HepG2 (cell line): ENCODE data around the gene LRRN4CL. TPM values are rescaled to one million over a fixed set of nuclear protein-coding genes. Genes with fewer than 3 reads are reported as not detected.

ENCODE experiments used
- BRF2 ChIP-seq: sonication (generic); formaldehyde crosslinking; IDR thresholded peaks from 2 replicates; pipeline ENCODE4 v1.8.1; 2022; ENCODE audit warnings: mild to moderate bottlenecking, missing genetic modification reagents
- GZF1 ChIP-seq: sonication (generic); formaldehyde crosslinking; IDR thresholded peaks from 2 replicates; pipeline ENCODE4 v1.5.1; 2020; ENCODE audit warnings: mild to moderate bottlenecking, missing genetic modification reagents
- LRRFIP1 ChIP-seq: sonication (generic); formaldehyde crosslinking; conservative IDR thresholded peaks from 2 replicates; pipeline ENCODE4 v1.4.0; 2020; ENCODE audit warnings: missing genetic modification reagents
- MLLT10 ChIP-seq: sonication (generic); formaldehyde crosslinking; IDR thresholded peaks from 2 replicates; pipeline ENCODE4 v1.4.0; 2020; ENCODE audit warnings: missing genetic modification reagents
- RFXANK ChIP-seq: IDR thresholded peaks from 2 replicates; pipeline ENCODE4 v1.6.1; 2016
- RNF2 ChIP-seq: fragments of 450-650 bp; conservative IDR thresholded peaks from 2 replicates; pipeline ENCODE4 v1.6.1; 2016; ENCODE audit warnings: low read depth
- SOX13 ChIP-seq, 3 experiments: fragments of 450-650 bp in 1 of 3; sonication (generic) in 1 of 3; formaldehyde crosslinking in 1 of 3; IDR thresholded peaks in 2 of 3; conservative IDR thresholded peaks in 1 of 3; 2 replicates each; pipeline versions ENCODE4 v1.5.0 to v1.6.1; 2016 to 2020; ENCODE audit warnings: antibody characterized with exemption in 1 of 3, mild to moderate bottlenecking in 1 of 3, missing compliant biosample characterization in 1 of 3, missing genetic modification reagents in 1 of 3, moderate library complexity in 1 of 3
- SRSF1 ChIP-seq: fragments of 200-400 bp; formaldehyde crosslinking; optimal IDR thresholded peaks from 2 replicates; pipeline ENCODE3; 2017; ENCODE audit warnings: mild to moderate bottlenecking, low read depth, low read length, moderate library complexity
- TEAD2 ChIP-seq: sonication (generic); formaldehyde crosslinking; IDR thresholded peaks from 2 replicates; pipeline ENCODE4 v1.9.0; 2021; ENCODE audit warnings: missing genetic modification reagents
- ZC3H4 ChIP-seq: sonication (generic); formaldehyde crosslinking; IDR thresholded peaks from 2 replicates; pipeline ENCODE4 v1.4.0; 2020; ENCODE audit warnings: missing genetic modification reagents, borderline replicate concordance
- ZNF230 ChIP-seq: sonication (generic); formaldehyde crosslinking; IDR thresholded peaks from 2 replicates; pipeline ENCODE4 v1.4.0; 2020; ENCODE audit warnings: mild to moderate bottlenecking, missing genetic modification reagents
- ZNF260 ChIP-seq: sonication (generic); formaldehyde crosslinking; IDR thresholded peaks from 2 replicates; pipeline ENCODE4 v1.4.0; 2020; ENCODE audit warnings: missing genetic modification reagents, low read depth, mild to moderate bottlenecking, borderline replicate concordance
- ZNF33B ChIP-seq: sonication (generic); formaldehyde crosslinking; IDR thresholded peaks from 2 replicates; pipeline ENCODE4 v1.5.1; 2020; ENCODE audit warnings: mild to moderate bottlenecking, missing genetic modification reagents
- ZSCAN21 ChIP-seq: sonication (generic); formaldehyde crosslinking; IDR thresholded peaks from 2 replicates; pipeline ENCODE4 v1.8.0; 2022; ENCODE audit warnings: mild to moderate bottlenecking, missing genetic modification reagents, moderate library complexity, borderline replicate concordance
- polyA plus RNA-seq, 8 experiments: library from polyadenylated mRNA; depleted of rRNA in 3 of 8; stranded (reverse) in 7 of 8; unstranded in 1 of 8; fragments of >200 nt; fragmentation: Illumina TruSeq in 4 of 8; extraction: Trizol in 4 of 8; gene quantifications; 2 replicates each; pipeline versions ENCODE4 v1.2.1 to v1.2.3, GENCODE V29; 2011 to 2016; ENCODE audit warnings: low read depth in 4 of 8, missing spikeins in 1 of 8, mixed read lengths in 1 of 8; ENCODE audit not compliant: insufficient read depth in 1 of 8
- total RNA-seq, 5 experiments: library from RNA; depleted of rRNA; stranded (reverse); fragments of >200 nt; fragmentation: Illumina TruSeq; extraction: Trizol; gene quantifications; 2 replicates each; pipeline ENCODE4 v1.2.3, GENCODE V29; 2016; ENCODE audit warnings: low read depth in 1 of 5
- TF ChIP-seq, protein P1 (sequence below): IDR thresholded peaks from 2 replicates; pipeline ENCODE4 v1.4.0; 2020; ENCODE audit warnings: mild to moderate bottlenecking, missing genetic modification reagents
- TF ChIP-seq, protein P2 (sequence below): sonication (generic); formaldehyde crosslinking; IDR thresholded peaks from 2 replicates; pipeline ENCODE4 v1.9.0; 2022; ENCODE audit warnings: missing genetic modification reagents, mild to moderate bottlenecking, borderline replicate concordance
- TF ChIP-seq, protein P3 (sequence below): sonication (generic); formaldehyde crosslinking; IDR thresholded peaks from 2 replicates; pipeline ENCODE4 v1.9.0; 2021; ENCODE audit warnings: missing genetic modification reagents, borderline replicate concordance

LRRN4CL gene
- total and polyA plus RNA-seq, 2 of the 13 experiments (the other 11 are each of a cell fraction or from before 2014, with no cell fraction given) = 0.11 TPM; not detected in 1

GRCh38 chr11:62671236-62671607 lies 18.1 kb downstream of the LRRN4CL start (continued):
- TF ChIP-seq ZNF230 (0 out of 2 replicates have a peak, but pooled peaks have one; percentile 46), ZSCAN21 (CRISPR knock-in tag) (peak; percentile 26; the same call in 1 of the 2 replicates), SOX13 (IDR thresholded peaks at IDR 0.05) (no peak), SOX13 (CRISPR knock-in tag; conservative IDR thresholded peaks at IDR 0.05 in 1 of 2, IDR thresholded peaks at IDR 0.05 in 1 of 2) (no peak), MLLT10 (CRISPR knock-in tag) (no peak), TEAD2 (CRISPR knock-in tag) (no peak), ZC3H4 (no peak), GZF1 (0 out of 2 replicates have a peak, but pooled peaks have one; percentile 19), LRRFIP1 (CRISPR knock-in tag) (no peak), ZNF33B (CRISPR knock-in tag) (no peak), RNF2 (no peak), ZNF260 (CRISPR knock-in tag) (no peak), BRF2 (no peak), RFXANK (CRISPR knock-in tag) (no peak), SRSF1 (no peak)
- TF ChIP-seq, protein P1, sequence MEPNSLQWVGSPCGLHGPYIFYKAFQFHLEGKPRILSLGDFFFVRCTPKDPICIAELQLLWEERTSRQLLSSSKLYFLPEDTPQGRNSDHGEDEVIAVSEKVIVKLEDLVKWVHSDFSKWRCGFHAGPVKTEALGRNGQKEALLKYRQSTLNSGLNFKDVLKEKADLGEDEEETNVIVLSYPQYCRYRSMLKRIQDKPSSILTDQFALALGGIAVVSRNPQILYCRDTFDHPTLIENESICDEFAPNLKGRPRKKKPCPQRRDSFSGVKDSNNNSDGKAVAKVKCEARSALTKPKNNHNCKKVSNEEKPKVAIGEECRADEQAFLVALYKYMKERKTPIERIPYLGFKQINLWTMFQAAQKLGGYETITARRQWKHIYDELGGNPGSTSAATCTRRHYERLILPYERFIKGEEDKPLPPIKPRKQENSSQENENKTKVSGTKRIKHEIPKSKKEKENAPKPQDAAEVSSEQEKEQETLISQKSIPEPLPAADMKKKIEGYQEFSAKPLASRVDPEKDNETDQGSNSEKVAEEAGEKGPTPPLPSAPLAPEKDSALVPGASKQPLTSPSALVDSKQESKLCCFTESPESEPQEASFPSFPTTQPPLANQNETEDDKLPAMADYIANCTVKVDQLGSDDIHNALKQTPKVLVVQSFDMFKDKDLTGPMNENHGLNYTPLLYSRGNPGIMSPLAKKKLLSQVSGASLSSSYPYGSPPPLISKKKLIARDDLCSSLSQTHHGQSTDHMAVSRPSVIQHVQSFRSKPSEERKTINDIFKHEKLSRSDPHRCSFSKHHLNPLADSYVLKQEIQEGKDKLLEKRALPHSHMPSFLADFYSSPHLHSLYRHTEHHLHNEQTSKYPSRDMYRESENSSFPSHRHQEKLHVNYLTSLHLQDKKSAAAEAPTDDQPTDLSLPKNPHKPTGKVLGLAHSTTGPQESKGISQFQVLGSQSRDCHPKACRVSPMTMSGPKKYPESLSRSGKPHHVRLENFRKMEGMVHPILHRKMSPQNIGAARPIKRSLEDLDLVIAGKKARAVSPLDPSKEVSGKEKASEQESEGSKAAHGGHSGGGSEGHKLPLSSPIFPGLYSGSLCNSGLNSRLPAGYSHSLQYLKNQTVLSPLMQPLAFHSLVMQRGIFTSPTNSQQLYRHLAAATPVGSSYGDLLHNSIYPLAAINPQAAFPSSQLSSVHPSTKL (CRISPR knock-in tag) = no peak
- TF ChIP-seq, protein P2, sequence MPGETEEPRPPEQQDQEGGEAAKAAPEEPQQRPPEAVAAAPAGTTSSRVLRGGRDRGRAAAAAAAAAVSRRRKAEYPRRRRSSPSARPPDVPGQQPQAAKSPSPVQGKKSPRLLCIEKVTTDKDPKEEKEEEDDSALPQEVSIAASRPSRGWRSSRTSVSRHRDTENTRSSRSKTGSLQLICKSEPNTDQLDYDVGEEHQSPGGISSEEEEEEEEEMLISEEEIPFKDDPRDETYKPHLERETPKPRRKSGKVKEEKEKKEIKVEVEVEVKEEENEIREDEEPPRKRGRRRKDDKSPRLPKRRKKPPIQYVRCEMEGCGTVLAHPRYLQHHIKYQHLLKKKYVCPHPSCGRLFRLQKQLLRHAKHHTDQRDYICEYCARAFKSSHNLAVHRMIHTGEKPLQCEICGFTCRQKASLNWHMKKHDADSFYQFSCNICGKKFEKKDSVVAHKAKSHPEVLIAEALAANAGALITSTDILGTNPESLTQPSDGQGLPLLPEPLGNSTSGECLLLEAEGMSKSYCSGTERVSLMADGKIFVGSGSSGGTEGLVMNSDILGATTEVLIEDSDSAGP (CRISPR knock-in tag) = no peak; the same call in 1 of the 2 replicates
- TF ChIP-seq, protein P3, sequence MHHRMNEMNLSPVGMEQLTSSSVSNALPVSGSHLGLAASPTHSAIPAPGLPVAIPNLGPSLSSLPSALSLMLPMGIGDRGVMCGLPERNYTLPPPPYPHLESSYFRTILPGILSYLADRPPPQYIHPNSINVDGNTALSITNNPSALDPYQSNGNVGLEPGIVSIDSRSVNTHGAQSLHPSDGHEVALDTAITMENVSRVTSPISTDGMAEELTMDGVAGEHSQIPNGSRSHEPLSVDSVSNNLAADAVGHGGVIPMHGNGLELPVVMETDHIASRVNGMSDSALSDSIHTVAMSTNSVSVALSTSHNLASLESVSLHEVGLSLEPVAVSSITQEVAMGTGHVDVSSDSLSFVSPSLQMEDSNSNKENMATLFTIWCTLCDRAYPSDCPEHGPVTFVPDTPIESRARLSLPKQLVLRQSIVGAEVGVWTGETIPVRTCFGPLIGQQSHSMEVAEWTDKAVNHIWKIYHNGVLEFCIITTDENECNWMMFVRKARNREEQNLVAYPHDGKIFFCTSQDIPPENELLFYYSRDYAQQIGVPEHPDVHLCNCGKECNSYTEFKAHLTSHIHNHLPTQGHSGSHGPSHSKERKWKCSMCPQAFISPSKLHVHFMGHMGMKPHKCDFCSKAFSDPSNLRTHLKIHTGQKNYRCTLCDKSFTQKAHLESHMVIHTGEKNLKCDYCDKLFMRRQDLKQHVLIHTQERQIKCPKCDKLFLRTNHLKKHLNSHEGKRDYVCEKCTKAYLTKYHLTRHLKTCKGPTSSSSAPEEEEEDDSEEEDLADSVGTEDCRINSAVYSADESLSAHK = no peak
